NCI-H69 (cell line): Measurements from ENCODE around the gene C4orf50.
"Not testable (repeated sequence)": the region's sequence is repeated elsewhere in the genome, so short reads cannot be mapped to it uniquely, and the experiment has no call there.

Experiments used
- DNase-seq: peaks from one replicate; lab custom pipeline; 2025; lab: John Stamatoyannopoulos, UW

The C4orf50 gene

GRCh38 chr4:5969336-5969735, 48.9 kb downstream of the C4orf50 start:
- DNase-seq = no peak

- DNase-seq = no peak
Observed at GRCh38 chr4:5968246-5968645, 50.0 kb downstream of the C4orf50 start.

GRCh38 chr4:5967783-5968182, 50.4 kb downstream of the C4orf50 start:
- no peak for DNase-seq

- no peak for DNase-seq
Observed at GRCh38 chr4:5965225-5965624, 53.0 kb downstream of the C4orf50 start.

- DNase-seq = no peak
Observed at GRCh38 chr4:5964030-5964429, 54.2 kb downstream of the C4orf50 start.

- DNase-seq = peak; percentile 65
Observed at GRCh38 chr4:5963611-5964010, 54.6 kb downstream of the C4orf50 start.

GRCh38 chr4:5962416-5962815, 55.8 kb downstream of the C4orf50 start:
- peak; percentile 59 for DNase-seq

GRCh38 chr4:5960252-5960880, 57.9 kb downstream of the C4orf50 start:
- DNase-seq = peak; percentile 6

- DNase-seq = peak; percentile 33
Observed at GRCh38 chr4:5959211-5959982, 58.8 kb downstream of the C4orf50 start.

- DNase-seq = no peak
Observed at GRCh38 chr4:5958199-5958735, 60.0 kb downstream of the C4orf50 start.

- peak; percentile 87 for DNase-seq
Observed at GRCh38 chr4:5957076-5957475, 61.2 kb downstream of the C4orf50 start.

GRCh38 chr4:5956285-5957021, 61.8 kb downstream of the C4orf50 start:
- DNase-seq = peak; percentile 99

GRCh38 chr4:5955856-5956255, 62.4 kb downstream of the C4orf50 start:
- DNase-seq = no peak

- DNase-seq = peak; percentile 85
Observed at GRCh38 chr4:5955201-5955821, 62.9 kb downstream of the C4orf50 start.

- no peak for DNase-seq
Observed at GRCh38 chr4:5954056-5954760, 64.0 kb downstream of the C4orf50 start.

- no peak for DNase-seq
Observed at GRCh38 chr4:5952975-5953951, 65.0 kb downstream of the C4orf50 start.

GRCh38 chr4:5952286-5952974, 65.8 kb downstream of the C4orf50 start:
- DNase-seq = no peak

- DNase-seq = not testable (repeated sequence)
Observed at GRCh38 chr4:5946653-5947052, 71.6 kb downstream of the C4orf50 start.

- no peak for DNase-seq
Observed at GRCh38 chr4:5945936-5946335, 72.3 kb downstream of the C4orf50 start.

GRCh38 chr4:5945171-5945570, 73.1 kb downstream of the C4orf50 start:
- no peak for DNase-seq
